ENCODE results near the gene TJP1. TPM values are rescaled to one million over a fixed set of nuclear protein-coding genes. Genes with fewer than 3 reads are reported as not detected.

TJP1 gene
- total RNA-seq: 100 to 1,000 TPM in 4 of 6 donors, 10 to 100 TPM in 2; 88.0 to 168 (median 113) TPM

DNA sequence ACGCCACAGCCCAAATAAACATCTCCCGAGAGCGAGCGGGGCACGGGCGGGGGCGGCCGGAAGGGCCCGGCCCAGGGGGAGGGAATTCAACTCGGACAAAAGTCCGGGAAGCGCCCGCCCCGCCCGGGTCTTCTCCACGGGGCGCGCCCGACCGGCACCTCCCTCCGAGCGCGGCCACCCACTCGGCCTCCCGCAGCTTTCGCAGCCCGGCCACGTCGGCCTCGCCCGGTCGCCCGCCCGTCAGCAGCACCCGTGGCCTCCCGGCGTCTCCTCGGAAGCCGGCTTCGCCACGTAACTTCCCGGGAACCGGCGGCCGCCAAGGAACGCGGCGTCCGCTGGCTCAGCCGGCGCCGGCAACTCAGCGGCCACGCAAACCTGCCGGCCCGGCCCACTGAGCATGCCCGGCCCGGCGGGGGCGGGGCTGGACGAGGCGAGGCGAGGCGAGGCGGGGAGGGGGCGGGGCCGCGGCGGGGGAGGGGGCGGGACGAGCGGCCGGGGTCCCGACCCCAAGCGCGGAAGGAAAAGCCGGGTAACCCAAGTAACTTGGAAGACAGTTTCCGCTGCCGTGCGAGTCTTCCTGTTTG lies at the start of gene TJP1:
Gene TJP1, minus strand, starts transcription at position 369 of the 584 bp plus-strand sequence. CDS start 440 bp downstream, outside the sequence.
- Histone ChIP-seq H3K27me3 (peaks cover 0 to 8% (median 2%) of the 10 kb centered on the region in 4 donors), H3K9me3 (no peaks in the 10 kb centered on the region), H3K4me3 (peak within 1 kb of the TSS; percentile 60 to 82 (median 76)), H3K36me3 (no peaks in the 10 kb centered on the region), H3K4me1 (peaks cover 16 to 19% (median 18%) of the 10 kb centered on the region in 4 donors), H3K27ac (peak within 1 kb of the TSS; percentile 96 to 98 (median 97))
- ATAC-seq (ENCODE audit: low FRiP score in 2 of 2) (peak; percentile 90 to 96), DNase-seq (peak; percentile 77 to 96)
- WGBS, 2 donors: 0% methylated on average over 10 of the region's 80 CpGs; no CpG with 5 or more reads in 1 of the 2 donors
- TF ChIP-seq POLR2A (IDR thresholded peaks at IDR 0.05): peak; percentile 21 to 96 (median 82)
- peak; percentile 73 to 85 for TF ChIP-seq POLR2AphosphoS5 (IDR thresholded peaks at IDR 0.05)
- TF ChIP-seq, protein P1, sequence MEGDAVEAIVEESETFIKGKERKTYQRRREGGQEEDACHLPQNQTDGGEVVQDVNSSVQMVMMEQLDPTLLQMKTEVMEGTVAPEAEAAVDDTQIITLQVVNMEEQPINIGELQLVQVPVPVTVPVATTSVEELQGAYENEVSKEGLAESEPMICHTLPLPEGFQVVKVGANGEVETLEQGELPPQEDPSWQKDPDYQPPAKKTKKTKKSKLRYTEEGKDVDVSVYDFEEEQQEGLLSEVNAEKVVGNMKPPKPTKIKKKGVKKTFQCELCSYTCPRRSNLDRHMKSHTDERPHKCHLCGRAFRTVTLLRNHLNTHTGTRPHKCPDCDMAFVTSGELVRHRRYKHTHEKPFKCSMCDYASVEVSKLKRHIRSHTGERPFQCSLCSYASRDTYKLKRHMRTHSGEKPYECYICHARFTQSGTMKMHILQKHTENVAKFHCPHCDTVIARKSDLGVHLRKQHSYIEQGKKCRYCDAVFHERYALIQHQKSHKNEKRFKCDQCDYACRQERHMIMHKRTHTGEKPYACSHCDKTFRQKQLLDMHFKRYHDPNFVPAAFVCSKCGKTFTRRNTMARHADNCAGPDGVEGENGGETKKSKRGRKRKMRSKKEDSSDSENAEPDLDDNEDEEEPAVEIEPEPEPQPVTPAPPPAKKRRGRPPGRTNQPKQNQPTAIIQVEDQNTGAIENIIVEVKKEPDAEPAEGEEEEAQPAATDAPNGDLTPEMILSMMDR (IDR thresholded peaks at IDR 0.05): no peak
- peak in 1 of 4 donors; percentile 15 for TF ChIP-seq EP300 (IDR thresholded peaks at IDR 0.05)

DNA sequence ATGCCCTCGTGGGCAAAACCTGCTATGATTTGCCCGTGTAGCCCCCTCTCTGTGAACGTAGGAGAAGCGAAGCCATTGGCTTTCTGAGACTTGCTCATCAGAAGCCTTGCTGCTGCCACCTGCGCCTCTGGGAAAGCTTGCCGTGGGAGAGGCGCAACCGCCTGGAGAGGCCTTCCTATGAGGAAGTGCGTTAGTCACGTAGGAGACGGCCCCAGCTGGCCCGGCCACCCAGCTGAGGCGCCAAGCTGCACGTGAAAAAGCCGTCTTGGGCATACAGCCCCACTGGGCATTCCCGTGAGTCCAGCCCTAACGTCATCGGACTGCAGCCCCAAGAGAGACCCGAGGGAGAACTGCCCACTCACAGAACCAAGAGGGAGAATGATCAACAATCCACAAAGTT lies 49.1 kb upstream of the TJP1 start:
- H3K36me3 ChIP-seq: no peaks in the 10 kb centered on the region
- peak overlapping the region in 3 of 4 donors; percentile 41 to 72 (median 45) for H3K27ac ChIP-seq
- peak in 1 of 2 donors; percentile 62 for DNase-seq
- TF ChIP-seq POLR2AphosphoS5 (IDR thresholded peaks at IDR 0.05) (no peak), POLR2A (IDR thresholded peaks at IDR 0.05) (no peak), EP300 (IDR thresholded peaks at IDR 0.05) (no peak)
- TF ChIP-seq, protein P1 (IDR thresholded peaks at IDR 0.05): no peak
- no peaks in the 10 kb centered on the region for H3K27me3 ChIP-seq
- H3K4me1 ChIP-seq: peaks cover 0 to 15% (median 14%) of the 10 kb centered on the region in 4 donors
- no peak overlapping the region for H3K4me3 ChIP-seq
- 45 to 84% methylated on average over 17 to 19 of the region's 19 CpGs for WGBS, 2 donors
- H3K9me3 ChIP-seq: no peaks in the 10 kb centered on the region
- peak in 1 of 2 donors; percentile 36 for ATAC-seq (ENCODE audit: low FRiP score in 2 of 2)

DNA sequence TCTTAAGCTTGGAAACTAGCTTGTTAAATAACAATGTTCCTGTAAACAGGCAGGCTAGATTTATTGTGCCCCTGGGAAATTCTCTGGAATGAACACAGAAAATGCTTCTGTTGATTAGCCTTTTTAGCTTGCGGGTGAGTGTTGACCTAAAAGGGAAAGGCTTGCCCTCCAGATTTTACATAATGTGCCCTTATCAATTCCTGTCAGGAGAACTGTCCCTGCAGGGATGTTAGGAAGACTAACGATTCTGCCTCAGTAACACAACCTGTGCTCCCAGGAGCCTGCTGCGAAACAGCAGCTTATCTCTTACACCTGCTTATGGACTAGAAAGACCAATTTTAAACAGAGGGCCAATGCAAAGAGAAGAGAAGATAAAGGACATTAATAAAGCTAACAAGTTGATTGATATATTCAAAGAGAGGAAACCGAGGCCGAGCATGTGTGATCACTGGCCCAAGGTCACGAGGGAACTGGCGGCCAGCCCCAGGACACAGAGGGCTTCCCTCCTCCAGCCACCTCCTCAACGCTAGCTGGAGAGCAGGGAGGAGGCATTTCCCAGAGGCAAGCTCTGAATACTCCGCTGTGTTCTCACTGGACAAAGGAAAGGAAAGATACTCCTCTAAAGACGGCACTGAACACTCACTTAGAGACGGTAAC lies 48.4 kb upstream of the TJP1 start:
- ATAC-seq (ENCODE audit: low FRiP score in 2 of 2) (peak in 1 of 2 donors; percentile 49), DNase-seq (peak in 1 of 2 donors; percentile 26)
- Histone ChIP-seq H3K4me3 (no peak overlapping the region), H3K27ac (peak overlapping the region in 3 of 4 donors; percentile 41 to 72 (median 45)), H3K4me1 (peaks cover 0 to 15% (median 14%) of the 10 kb centered on the region in 4 donors), H3K36me3 (no peaks in the 10 kb centered on the region), H3K9me3 (no peaks in the 10 kb centered on the region), H3K27me3 (no peaks in the 10 kb centered on the region)
- WGBS, 2 donors: 42 to 44% methylated on average over 11 of the region's 11 CpGs
- no peak for TF ChIP-seq POLR2AphosphoS5 (IDR thresholded peaks at IDR 0.05)
- TF ChIP-seq, protein P1 (IDR thresholded peaks at IDR 0.05): no peak
- no peak for TF ChIP-seq EP300 (IDR thresholded peaks at IDR 0.05)
- TF ChIP-seq POLR2A (IDR thresholded peaks at IDR 0.05): no peak

DNA sequence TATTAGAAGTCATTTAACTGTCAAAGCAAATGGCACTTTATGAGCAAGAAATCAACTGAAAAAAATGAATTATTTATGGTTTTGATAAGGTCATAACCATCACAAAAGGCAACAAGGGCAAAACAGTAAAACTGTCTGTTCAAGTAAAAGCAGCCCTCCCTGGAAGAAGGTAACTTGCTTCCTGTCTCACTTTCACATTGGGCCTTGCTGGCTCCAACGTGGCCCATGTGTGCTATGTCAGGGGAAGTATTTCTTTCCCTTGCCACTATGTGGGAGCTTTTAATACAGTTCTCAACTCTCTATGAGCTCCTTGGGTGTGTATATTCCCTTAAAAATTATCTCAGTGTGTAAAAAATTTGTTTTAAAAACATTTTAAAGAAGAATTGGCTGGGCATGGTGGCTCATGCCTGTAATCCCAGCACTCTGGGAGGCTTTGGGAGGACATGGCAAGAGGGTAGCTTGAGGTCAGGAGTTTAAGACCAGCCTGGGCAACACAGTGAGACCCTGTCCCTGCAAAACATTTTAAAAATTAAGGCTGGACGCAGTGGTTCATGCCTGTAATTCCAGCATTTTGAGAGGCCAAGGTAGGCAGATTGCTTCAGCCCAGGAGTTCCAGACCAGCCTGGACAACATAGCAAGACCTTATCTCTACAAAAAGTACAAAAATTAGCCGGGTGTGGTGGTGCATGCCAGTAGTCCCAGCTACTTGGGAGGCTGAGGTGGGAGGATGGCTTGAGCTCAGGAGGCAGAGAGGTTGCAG lies 45.2 kb upstream of the TJP1 start:
- no peaks in the 10 kb centered on the region for H3K9me3 ChIP-seq
- ATAC-seq (ENCODE audit: low FRiP score in 2 of 2) (no peak), DNase-seq (no peak)
- 67 to 71% methylated on average over 3 of the region's 3 CpGs for WGBS, 2 donors
- no peaks in the 10 kb centered on the region for H3K36me3 ChIP-seq
- TF ChIP-seq, protein P1 (IDR thresholded peaks at IDR 0.05): no peak
- TF ChIP-seq EP300 (IDR thresholded peaks at IDR 0.05) (no peak), POLR2AphosphoS5 (IDR thresholded peaks at IDR 0.05) (no peak), POLR2A (IDR thresholded peaks at IDR 0.05) (no peak)
- H3K27me3 ChIP-seq: no peaks in the 10 kb centered on the region
- H3K27ac ChIP-seq: no peak overlapping the region
- H3K4me1 ChIP-seq: peaks cover 0 to 21% (median 14%) of the 10 kb centered on the region in 4 donors
- no peak overlapping the region for H3K4me3 ChIP-seq

Data from upper lobe of left lung (tissue), 6 donors.